Neural progenitor cell (in vitro differentiated cells): ENCODE results near the gene CPB2. TPM values are rescaled to one million over a fixed set of nuclear protein-coding genes. Genes with fewer than 3 reads are reported as not detected.

Experiments
- DNase-seq: peaks from one replicate; pipeline ENCODE4 v3.0.0-alpha.2; 2016; ENCODE audit warnings: low spot score
- H2AFZ ChIP-seq: fragments of 200-600 bp; sonication (generic); replicated peaks from 2 replicates; pipeline ENCODE4 v1.6.1; 2016; ENCODE audit warnings: antibody characterized with exemption
- H3F3A ChIP-seq: fragments of 200-600 bp; sonication (generic); 2 replicates; pipeline ENCODE4 v1.6.1; 2016; ENCODE audit warnings: antibody characterized with exemption, low read depth
- H3K27ac ChIP-seq: fragments of 200-600 bp; sonication (generic); 2 replicates; pipeline ENCODE4 v1.5.1; 2016; ENCODE audit warnings: mild to moderate bottlenecking
- H3K27me3 ChIP-seq: fragments of 200-600 bp; sonication (generic); 2 replicates; pipeline ENCODE4 v1.6.1; 2016; ENCODE audit warnings: mild to moderate bottlenecking, moderate library complexity
- H3K36me3 ChIP-seq: fragments of 200-600 bp; sonication (generic); 2 replicates; pipeline ENCODE4 v1.5.1; 2016
- H3K4me1 ChIP-seq: fragments of 200-600 bp; sonication (generic); 2 replicates; pipeline ENCODE4 v1.6.1; 2016; ENCODE audit warnings: mixed run types
- H3K4me2 ChIP-seq: fragments of 200-600 bp; sonication (generic); 2 replicates; pipeline ENCODE4 v1.6.1; 2016
- H3K4me3 ChIP-seq: fragments of 200-600 bp; sonication (generic); 2 replicates; pipeline ENCODE4 v1.5.1; 2016
- H3K79me2 ChIP-seq: fragments of 200-600 bp; sonication (generic); 2 replicates; pipeline ENCODE4 v1.6.1; 2016; ENCODE audit warnings: low read depth
- H3K9ac ChIP-seq: fragments of 200-600 bp; sonication (generic); 2 replicates; pipeline ENCODE4 v1.6.1; 2016
- H3K9me3 ChIP-seq: fragments of 200-600 bp; sonication (generic); 2 replicates; pipeline ENCODE4 v1.5.1; 2016; ENCODE audit warnings: low read depth
- H4K20me1 ChIP-seq: fragments of 200-600 bp; sonication (generic); 2 replicates; pipeline ENCODE4 v1.6.1; 2016; ENCODE audit warnings: low read depth
- H3K27ac Mint-ChIP-seq: 3 replicates; pipeline ENCODE4 v1.8.0; 2021; ENCODE audit warnings: mixed read lengths
- H3K27me3 Mint-ChIP-seq: 2 replicates; pipeline ENCODE4 v1.8.0; 2022; ENCODE audit warnings: low read depth, mild to moderate bottlenecking, inconsistent platforms, moderate library complexity, mixed read lengths; ENCODE audit not compliant: insufficient read depth
- H3K36me3 Mint-ChIP-seq: 3 replicates; pipeline ENCODE4 v1.8.0; 2021; ENCODE audit warnings: mixed read lengths
- H3K4me1 Mint-ChIP-seq: 3 replicates; pipeline ENCODE4 v1.8.0; 2021; ENCODE audit warnings: mixed read lengths
- H3K4me3 Mint-ChIP-seq: 3 replicates; pipeline ENCODE4 v1.8.0; 2021; ENCODE audit warnings: mild to moderate bottlenecking, moderate library complexity, mixed read lengths
- H3K9me3 Mint-ChIP-seq: 3 replicates; pipeline ENCODE4 v1.8.0; 2020; ENCODE audit warnings: mixed read lengths
- CTCF ChIP-seq: fragments of 200-600 bp; sonication (generic); IDR thresholded peaks from 2 replicates; pipeline ENCODE4 v1.5.1; 2017; ENCODE audit warnings: antibody characterized with exemption, mild to moderate bottlenecking
- EZH2 ChIP-seq: fragments of 200-600 bp; sonication (generic); IDR thresholded peaks from 2 replicates; pipeline ENCODE4 v1.6.1; 2017; ENCODE audit warnings: antibody characterized with exemption, mild to moderate bottlenecking, moderate library complexity
- EZH2phosphoT487 ChIP-seq: fragments of 200-600 bp; sonication (generic); IDR thresholded peaks from 2 replicates; pipeline ENCODE4 v1.6.1; 2017; ENCODE audit warnings: antibody characterized with exemption
- total RNA-seq: library from RNA; depleted of rRNA; stranded (reverse); fragments of >200 nt; gene quantifications from 2 replicates; pipeline ENCODE4 v1.2.3, GENCODE V29; 2015; ENCODE audit warnings: low replicate concordance

Gene CPB2
- total RNA-seq, 1 donor from 2014 or later, result not detected

- Histone ChIP-seq H3K79me2 (no peaks in the 10 kb centered on the region), H4K20me1 (peaks cover 4% of the 10 kb centered on the region), H3K27ac (no peak overlapping the region), H3K27me3 (no peaks in the 10 kb centered on the region), H3K4me1 (no peaks in the 10 kb centered on the region), H3K36me3 (peaks cover 15% of the 10 kb centered on the region), H3K9ac (no peak overlapping the region), H3F3A (no peaks in the 10 kb centered on the region), H3K9me3 (no peaks in the 10 kb centered on the region), H2AFZ (no peak overlapping the region), H3K4me3 (no peak overlapping the region), H3K4me2 (no peak overlapping the region)
- DNase-seq, result no peak
- Mint-ChIP-seq H3K36me3 (peaks cover 14% of the 10 kb centered on the region), H3K4me1 (no peaks in the 10 kb centered on the region), H3K9me3 (no peaks in the 10 kb centered on the region), H3K4me3 (no peak overlapping the region), H3K27ac (no peak overlapping the region), H3K27me3 (no peaks in the 10 kb centered on the region)
- no peak for TF ChIP-seq EZH2
- TF ChIP-seq CTCF, result no peak
- no peak for TF ChIP-seq EZH2phosphoT487
Measured at GRCh38 chr13:46016216-46016615, 88.6 kb downstream of the CPB2 start.

GRCh38 chr13:46015366-46015765, 89.5 kb downstream of the CPB2 start:
- peaks cover 17% of the 10 kb centered on the region for H3K36me3 ChIP-seq
- H3K4me1 ChIP-seq, result no peaks in the 10 kb centered on the region
- H4K20me1 ChIP-seq, result peaks cover 10% of the 10 kb centered on the region

GRCh38 chr13:46012404-46012803, 92.4 kb downstream of the CPB2 start:
- TF ChIP-seq CTCF, result no peak
- no peak for TF ChIP-seq EZH2
- no peak for TF ChIP-seq EZH2phosphoT487
- Histone ChIP-seq H3K9me3 (no peaks in the 10 kb centered on the region), H3K4me3 (no peak overlapping the region), H3K27ac (no peak overlapping the region), H4K20me1 (peaks cover 11% of the 10 kb centered on the region), H3K79me2 (no peaks in the 10 kb centered on the region), H3K9ac (no peak overlapping the region), H3K4me2 (no peak overlapping the region), H3F3A (peaks cover 6% of the 10 kb centered on the region), H2AFZ (no peak overlapping the region), H3K36me3 (peaks cover 30% of the 10 kb centered on the region), H3K27me3 (no peaks in the 10 kb centered on the region), H3K4me1 (no peaks in the 10 kb centered on the region)
- H3K36me3 Mint-ChIP-seq, result peaks cover 21% of the 10 kb centered on the region
- no peak overlapping the region for H3K27ac Mint-ChIP-seq
- H3K4me1 Mint-ChIP-seq, result no peaks in the 10 kb centered on the region
- no peaks in the 10 kb centered on the region for H3K9me3 Mint-ChIP-seq
- H3K27me3 Mint-ChIP-seq, result no peaks in the 10 kb centered on the region
- DNase-seq, result no peak
- no peak overlapping the region for H3K4me3 Mint-ChIP-seq

More at GRCh38 chr13:46015366-46015765, 89.5 kb downstream of the CPB2 start:
- Histone ChIP-seq H3K27me3 (no peaks in the 10 kb centered on the region), H3K27ac (no peak overlapping the region), H3K9ac (no peak overlapping the region), H3K79me2 (no peaks in the 10 kb centered on the region), H3F3A (peaks cover 4% of the 10 kb centered on the region), H3K4me2 (no peak overlapping the region), H3K9me3 (no peaks in the 10 kb centered on the region), H3K4me3 (no peak overlapping the region), H2AFZ (no peak overlapping the region)
- no peak for DNase-seq
- no peak overlapping the region for H3K27ac Mint-ChIP-seq
- no peak overlapping the region for H3K4me3 Mint-ChIP-seq
- H3K27me3 Mint-ChIP-seq, result no peaks in the 10 kb centered on the region
- TF ChIP-seq EZH2, result no peak
- no peak for TF ChIP-seq EZH2phosphoT487
- TF ChIP-seq CTCF, result no peak
- H3K36me3 Mint-ChIP-seq, result peaks cover 14% of the 10 kb centered on the region
- no peaks in the 10 kb centered on the region for H3K9me3 Mint-ChIP-seq
- no peaks in the 10 kb centered on the region for H3K4me1 Mint-ChIP-seq
